GM21526 (cell line): ENCODE measurements around the gene TAAR6.
"Not testable (repeated sequence)": the region's sequence is repeated elsewhere in the genome, so short reads cannot be mapped to it uniquely, and the experiment has no call there.

Experiments
- ATAC-seq: cut with Tn5 transposase; IDR thresholded peaks from one replicate; pipeline ENCODE4 v1.9.1; 2021; ENCODE audit warnings: moderate library complexity; ENCODE audit not compliant: unreplicated experiment, low FRiP score

TAAR6 gene

DNA sequence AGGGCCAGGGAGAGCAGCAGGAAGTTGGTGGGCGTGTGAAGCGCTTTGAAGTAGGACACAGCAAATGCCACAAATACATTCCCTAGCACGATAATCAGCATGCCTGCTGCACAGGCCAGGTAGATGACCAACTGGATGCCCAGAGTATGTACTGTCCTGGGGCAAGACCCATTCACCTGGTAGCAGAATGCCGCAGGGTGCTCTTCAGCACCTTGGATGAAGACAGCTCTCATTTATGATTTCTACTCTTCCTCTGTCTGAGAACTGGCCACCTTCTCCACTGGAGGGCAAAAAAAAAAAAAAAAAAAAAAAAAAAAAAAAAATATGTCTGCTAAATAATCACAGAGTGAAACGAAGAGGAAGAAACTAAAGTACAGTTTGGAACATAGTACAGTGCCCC, 19.3 kb downstream of the TAAR6 start, which contains the start of gene TAAR5:
Gene TAAR5, minus strand, starts transcription at position 288 of the 400 bp plus-strand sequence. Its CDS starts 55 bp downstream, at position 233.
- ATAC-seq, result no peak

DNA sequence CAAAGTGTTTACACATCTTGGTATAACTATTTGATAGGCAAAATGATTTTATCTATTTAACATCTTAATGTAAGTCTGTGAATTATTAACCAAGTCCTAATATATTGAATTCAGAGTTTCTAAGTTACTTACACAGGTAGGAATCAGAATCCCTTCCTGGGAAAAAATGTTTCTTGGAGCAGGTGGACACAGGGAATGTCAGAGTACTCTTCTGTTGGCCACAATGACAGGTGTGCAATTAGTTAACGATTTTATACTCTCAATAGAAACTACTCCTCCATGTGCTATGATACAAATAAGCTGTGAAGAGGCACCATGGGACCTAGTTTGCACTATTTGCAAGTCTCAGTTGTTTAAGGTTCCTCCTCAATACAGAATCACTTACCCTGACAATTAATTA, 20.2 kb downstream of the TAAR6 start:
- no peak for ATAC-seq

DNA sequence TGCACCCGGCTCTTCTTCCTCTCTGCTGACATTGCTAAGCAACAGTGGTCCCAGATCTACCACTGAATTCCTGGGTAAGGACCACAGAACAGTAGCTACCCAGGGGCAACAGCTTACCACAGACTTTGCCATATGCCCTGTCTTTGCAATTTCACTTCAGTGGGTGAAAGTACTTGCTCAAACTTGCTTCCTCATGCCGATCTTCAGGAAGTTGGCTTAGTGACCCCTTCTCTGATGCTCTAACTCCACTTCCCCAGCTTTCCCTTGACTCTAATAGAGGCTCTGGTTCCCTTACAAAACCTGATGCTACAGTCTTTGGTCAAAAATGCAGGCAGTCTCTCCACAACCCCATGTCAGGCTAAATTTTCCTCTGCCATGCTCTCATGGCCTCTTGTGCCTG, 22.7 kb downstream of the TAAR6 start:
- no peak for ATAC-seq

DNA sequence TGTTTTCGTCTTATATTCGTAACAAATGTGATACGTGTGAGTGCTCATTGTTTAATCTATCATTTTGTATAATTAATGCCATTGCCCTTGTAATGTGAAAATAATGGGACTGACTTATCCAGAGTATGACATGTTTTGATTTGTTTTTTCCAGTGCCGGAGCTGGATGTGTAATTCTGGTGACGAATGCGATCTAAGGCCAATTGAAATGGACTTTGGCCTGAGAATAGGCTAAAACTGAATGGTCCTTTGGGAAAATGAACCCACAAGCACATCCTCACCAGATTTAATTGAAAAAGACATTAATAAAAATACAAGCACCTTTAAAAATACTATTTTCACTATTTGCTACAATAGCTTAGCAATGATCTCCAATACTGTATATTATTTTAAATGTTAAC, 26.1 kb downstream of the TAAR6 start:
- ATAC-seq, result no peak

DNA sequence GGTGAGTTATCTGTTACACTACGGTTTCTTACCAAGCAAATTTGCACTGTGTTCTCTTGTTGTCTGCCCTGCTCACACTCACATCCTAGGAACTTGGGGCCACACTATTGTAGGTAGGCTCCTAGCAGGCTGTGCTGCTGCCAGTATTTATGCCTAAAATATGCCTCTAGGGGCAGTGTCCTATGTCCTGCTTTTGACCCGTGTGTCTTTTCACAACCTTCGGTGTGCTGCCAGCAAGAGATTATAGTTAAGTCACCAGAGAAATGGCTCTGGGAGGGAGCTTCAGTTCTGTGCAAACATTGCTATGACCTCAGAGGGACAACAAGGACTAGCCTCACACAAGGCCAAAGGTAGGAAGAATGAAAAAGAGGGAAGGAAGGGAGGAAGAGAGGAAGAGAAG, 28.4 kb downstream of the TAAR6 start:
- peak; percentile 91 for ATAC-seq

DNA sequence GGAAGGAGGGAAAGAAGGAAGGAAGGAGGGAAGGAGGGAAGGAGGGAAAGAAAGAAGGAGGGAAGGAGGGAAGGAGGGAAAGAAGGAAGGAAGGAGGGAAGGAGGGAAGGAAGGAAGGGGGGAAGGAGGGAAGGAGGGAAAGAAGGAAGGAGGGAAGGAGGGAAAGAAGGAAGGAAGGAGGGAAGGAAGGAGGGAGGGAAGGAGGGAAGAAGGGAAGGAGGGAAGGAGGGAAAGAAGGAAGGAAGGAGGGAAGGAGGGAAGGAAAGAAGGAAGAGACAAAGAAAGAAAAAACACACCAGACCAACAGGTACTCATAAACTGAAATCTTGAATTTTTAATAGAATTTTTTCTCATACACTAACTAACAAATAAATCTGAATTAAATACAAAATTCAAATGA, 30.8 kb downstream of the TAAR6 start:
- not testable (repeated sequence) for ATAC-seq

DNA sequence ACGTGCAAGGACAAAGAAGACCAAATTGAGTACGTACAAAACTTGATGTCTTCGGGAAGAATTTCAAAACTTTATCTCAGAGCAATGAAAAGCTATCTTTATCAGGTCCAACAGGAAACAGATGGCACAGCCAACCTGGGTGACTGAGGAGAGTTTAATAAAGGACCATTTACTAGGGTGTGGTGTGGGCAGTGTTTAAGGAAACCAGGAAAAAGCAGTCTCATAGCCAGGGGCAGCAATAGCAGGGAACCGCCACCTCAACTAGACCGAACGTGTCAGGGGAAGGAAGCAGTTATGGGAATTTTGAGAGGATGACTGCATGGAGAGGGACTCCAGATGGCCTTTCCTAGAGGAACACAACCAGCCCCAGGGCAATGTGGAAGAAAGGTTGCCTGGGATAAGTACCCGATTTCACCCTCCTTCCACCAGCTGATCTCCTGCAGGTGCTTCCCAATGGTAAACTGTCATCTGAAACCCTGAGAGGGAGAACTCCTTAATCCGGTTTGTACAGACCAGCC, 34.6 kb downstream of the TAAR6 start:
- ATAC-seq, result no peak

DNA sequence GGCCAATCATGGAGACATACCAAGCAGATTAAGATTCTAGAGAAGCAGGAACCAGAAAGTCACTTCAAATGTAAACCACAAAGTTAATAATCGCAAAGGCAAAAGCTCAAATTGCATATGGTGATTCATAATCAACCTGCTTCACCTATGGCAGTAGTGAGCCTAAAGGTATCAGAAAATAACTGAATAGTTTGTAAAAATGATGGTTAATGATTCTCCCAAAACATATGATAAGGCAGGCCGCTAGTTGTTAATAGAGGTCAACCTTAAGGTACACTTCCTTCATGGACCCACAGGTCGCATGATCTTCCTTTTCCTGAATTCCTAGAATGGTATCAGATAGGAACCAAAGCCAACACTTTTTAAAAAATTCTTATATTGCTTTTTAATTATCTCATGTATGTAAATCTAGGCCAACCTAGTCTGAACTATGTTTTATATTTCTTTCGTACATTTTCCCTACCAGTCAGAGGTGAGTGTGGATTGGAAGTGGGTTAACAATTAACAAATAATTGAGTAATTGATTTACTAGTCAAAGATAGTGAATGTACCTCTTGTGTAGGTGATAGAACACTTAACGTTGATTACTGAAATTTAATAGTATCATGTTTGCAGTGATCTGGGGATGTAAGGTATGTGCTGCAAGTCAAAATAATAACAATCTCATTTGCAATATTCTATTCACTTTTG, 37.6 kb downstream of the TAAR6 start:
- no peak for ATAC-seq

DNA sequence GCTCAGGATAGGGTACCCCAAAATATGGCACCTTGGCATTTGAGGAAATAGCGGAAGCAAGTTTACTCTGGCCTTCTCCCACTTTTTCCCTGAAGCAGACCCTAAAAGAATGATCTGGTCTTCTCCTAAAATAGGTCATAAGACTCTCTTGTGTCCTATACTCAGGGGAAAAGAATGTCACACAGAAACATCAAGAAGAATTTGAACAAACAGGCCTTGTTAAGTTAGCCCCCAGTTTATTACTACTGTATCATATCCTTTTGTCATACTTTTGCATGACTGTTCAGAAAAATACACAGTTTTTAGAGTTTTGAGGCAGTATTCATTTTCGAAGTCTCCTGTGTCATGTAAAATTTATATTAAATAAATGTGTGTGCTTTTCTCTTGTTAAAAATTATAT, 41.5 kb downstream of the TAAR6 start:
- ATAC-seq, result no peak

DNA sequence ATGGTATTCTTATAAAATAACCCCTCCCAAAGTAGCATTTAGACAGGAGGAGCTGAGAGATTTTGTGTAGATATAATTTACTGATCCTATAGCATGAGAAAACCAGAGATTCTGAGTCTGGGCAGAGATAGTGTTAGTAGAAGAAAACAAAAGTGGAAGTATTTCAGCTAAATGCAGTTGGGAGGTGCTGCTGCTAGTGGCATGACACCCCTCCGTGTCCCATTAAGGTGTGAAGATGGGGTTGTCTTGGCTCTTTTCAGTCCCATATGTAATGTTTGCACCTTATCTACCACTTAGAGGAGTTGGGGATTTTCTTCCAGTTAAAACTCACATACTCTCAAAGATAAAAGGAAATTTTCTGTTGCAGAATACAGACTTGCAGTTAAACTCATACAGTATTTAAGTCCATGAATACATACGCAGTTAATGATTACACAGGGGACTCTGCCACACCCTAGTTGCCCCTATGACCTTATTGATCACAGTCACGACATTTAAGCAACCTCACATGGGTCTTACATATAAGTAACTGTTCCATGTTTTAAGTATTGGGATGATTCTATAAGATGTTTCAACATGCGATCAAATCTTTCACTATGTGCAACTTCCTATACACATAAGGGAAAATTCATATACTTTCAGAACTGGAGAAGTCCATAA, 42.5 kb downstream of the TAAR6 start:
- no peak for ATAC-seq

DNA sequence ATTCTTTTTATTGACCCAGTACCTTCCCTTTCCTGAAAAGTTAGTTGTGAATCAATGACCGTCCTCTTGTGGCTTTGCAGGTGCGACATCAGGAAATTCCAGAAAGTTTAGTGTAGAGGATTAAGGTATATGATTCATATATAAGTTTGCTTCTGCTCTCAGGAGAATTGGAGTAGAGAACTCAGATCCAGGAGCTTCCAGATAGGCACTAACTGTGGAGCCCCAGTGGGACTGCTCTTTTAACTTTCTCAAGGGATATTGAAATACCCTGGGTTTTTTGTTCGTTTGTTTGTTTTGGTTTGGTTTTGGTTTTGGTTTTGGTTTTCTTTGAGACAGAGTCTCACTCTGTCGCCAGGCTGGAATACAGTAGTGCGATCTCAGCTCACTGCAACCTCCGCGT, 44.4 kb downstream of the TAAR6 start:
- peak; percentile 57 for ATAC-seq

DNA sequence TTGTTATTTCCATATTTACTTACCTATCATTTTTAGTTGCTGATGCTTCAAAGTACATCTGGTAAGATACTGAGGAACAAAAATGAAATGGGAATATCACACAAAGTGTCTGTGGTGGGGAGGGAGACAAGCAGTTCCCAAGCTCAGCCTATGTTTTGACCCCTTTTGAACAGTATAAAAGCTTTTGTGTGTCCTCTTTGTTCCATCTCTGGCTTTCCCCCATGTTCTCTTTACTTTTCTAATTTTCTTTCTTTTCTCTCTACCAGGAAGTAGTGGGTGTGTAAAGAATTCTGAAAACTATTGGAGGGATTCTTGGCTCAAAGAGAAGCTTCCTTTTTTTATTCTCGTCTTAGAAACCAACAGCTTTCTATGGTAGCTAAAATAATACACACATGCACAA, 46.6 kb downstream of the TAAR6 start:
- no peak for ATAC-seq
